Cortex of kidney (tissue), 1 donor: ENCODE measurements around the gene SERPINA10.

Experiments
- DNase-seq: peaks from one replicate; lab custom pipeline; 2025; lab: John Stamatoyannopoulos, UW

Gene SERPINA10

GRCh38 chr14:94292872-94293577 lies at the start of gene SERPINA10:
Gene SERPINA10, minus strand, starts transcription at chr14:94293268. Its CDS starts 2,675 bp downstream, at chr14:94290593.
- DNase-seq, result no peak

- no peak for DNase-seq
Measured at GRCh38 chr14:94342334-94342934, 49.4 kb upstream of the SERPINA10 start.

GRCh38 chr14:94341656-94342333 lies 48.7 kb upstream of the SERPINA10 start:
- DNase-seq, result no peak

GRCh38 chr14:94340533-94340932 lies 47.5 kb upstream of the SERPINA10 start:
- DNase-seq, result no peak

GRCh38 chr14:94338023-94338422 lies 45.0 kb upstream of the SERPINA10 start:
- DNase-seq, result no peak

- DNase-seq, result no peak
Measured at GRCh38 chr14:94337274-94337673, 44.2 kb upstream of the SERPINA10 start.

- no peak for DNase-seq
Measured at GRCh38 chr14:94334872-94335271, 41.8 kb upstream of the SERPINA10 start.

GRCh38 chr14:94332587-94332986 lies 39.5 kb upstream of the SERPINA10 start:
- no peak for DNase-seq

- no peak for DNase-seq
Measured at GRCh38 chr14:94332063-94332583, 39.1 kb upstream of the SERPINA10 start.

- no peak for DNase-seq
Measured at GRCh38 chr14:94331462-94331861, 38.4 kb upstream of the SERPINA10 start.

GRCh38 chr14:94330857-94331256 lies 37.8 kb upstream of the SERPINA10 start:
- no peak for DNase-seq

GRCh38 chr14:94330432-94330831 lies 37.4 kb upstream of the SERPINA10 start:
- no peak for DNase-seq

GRCh38 chr14:94329857-94330256 lies 36.8 kb upstream of the SERPINA10 start:
- no peak for DNase-seq

- no peak for DNase-seq
Measured at GRCh38 chr14:94328196-94328595, 35.1 kb upstream of the SERPINA10 start.

GRCh38 chr14:94322648-94323570 lies 29.8 kb upstream of the SERPINA10 start, which contains the start of gene SERPINA6:
Gene SERPINA6, minus strand, starts transcription at chr14:94323336. Its CDS starts 8,688 bp downstream, at chr14:94314648.
- DNase-seq, result no peak

- DNase-seq, result no peak
Measured at GRCh38 chr14:94321421-94322271, 28.6 kb upstream of the SERPINA10 start.

- DNase-seq, result no peak
Measured at GRCh38 chr14:94320243-94320642, 27.2 kb upstream of the SERPINA10 start.

GRCh38 chr14:94317259-94317658 lies 24.2 kb upstream of the SERPINA10 start:
- DNase-seq, result no peak

- DNase-seq, result no peak
Measured at GRCh38 chr14:94316692-94317091, 23.6 kb upstream of the SERPINA10 start.

- no peak for DNase-seq
Measured at GRCh38 chr14:94314890-94315289, 21.8 kb upstream of the SERPINA10 start.
